Activated T-cell treated with anti-CD3 and anti-CD28 coated beads, Interleukin-2, amount 50 U/mL, for 24 hours (primary cell): ENCODE data around the gene SSC5D.
"Not testable (repeated sequence)": the region's sequence is repeated elsewhere in the genome, so short reads cannot be mapped to it uniquely, and the experiment has no call there.

Experiments
- DNase-seq: peaks from one replicate; pipeline ENCODE4 v3.0.0-alpha.2; 2020
- H3K27ac Mint-ChIP-seq: 2 replicates; pipeline ENCODE4 v1.8.0; 2020; ENCODE audit warnings: mild to moderate bottlenecking, mixed read lengths
- H3K27me3 Mint-ChIP-seq: 2 replicates; pipeline ENCODE4 v1.8.0; 2020; ENCODE audit warnings: mixed read lengths
- H3K36me3 Mint-ChIP-seq: 2 replicates; pipeline ENCODE4 v1.8.0; 2020; ENCODE audit warnings: low read depth, mixed read lengths
- H3K4me1 Mint-ChIP-seq: 2 replicates; pipeline ENCODE4 v1.8.0; 2020; ENCODE audit warnings: low read depth, mixed read lengths
- H3K4me3 Mint-ChIP-seq: 2 replicates; pipeline ENCODE4 v1.8.0; 2020; ENCODE audit warnings: mild to moderate bottlenecking, moderate library complexity, mixed read lengths
- H3K9me3 Mint-ChIP-seq: 2 replicates; pipeline ENCODE4 v1.8.0; 2020; ENCODE audit warnings: mixed read lengths

The SSC5D gene

GRCh38 chr19:55525289-55526101, 37.3 kb downstream of the SSC5D start:
- H3K4me3 Mint-ChIP-seq = no peak overlapping the region
- no peak for DNase-seq
- H3K36me3 Mint-ChIP-seq = no peaks in the 10 kb centered on the region
- H3K9me3 Mint-ChIP-seq = no peaks in the 10 kb centered on the region
- H3K27ac Mint-ChIP-seq = no peak overlapping the region
- H3K27me3 Mint-ChIP-seq = peaks cover 3% of the 10 kb centered on the region
- no peaks in the 10 kb centered on the region for H3K4me1 Mint-ChIP-seq

DNA sequence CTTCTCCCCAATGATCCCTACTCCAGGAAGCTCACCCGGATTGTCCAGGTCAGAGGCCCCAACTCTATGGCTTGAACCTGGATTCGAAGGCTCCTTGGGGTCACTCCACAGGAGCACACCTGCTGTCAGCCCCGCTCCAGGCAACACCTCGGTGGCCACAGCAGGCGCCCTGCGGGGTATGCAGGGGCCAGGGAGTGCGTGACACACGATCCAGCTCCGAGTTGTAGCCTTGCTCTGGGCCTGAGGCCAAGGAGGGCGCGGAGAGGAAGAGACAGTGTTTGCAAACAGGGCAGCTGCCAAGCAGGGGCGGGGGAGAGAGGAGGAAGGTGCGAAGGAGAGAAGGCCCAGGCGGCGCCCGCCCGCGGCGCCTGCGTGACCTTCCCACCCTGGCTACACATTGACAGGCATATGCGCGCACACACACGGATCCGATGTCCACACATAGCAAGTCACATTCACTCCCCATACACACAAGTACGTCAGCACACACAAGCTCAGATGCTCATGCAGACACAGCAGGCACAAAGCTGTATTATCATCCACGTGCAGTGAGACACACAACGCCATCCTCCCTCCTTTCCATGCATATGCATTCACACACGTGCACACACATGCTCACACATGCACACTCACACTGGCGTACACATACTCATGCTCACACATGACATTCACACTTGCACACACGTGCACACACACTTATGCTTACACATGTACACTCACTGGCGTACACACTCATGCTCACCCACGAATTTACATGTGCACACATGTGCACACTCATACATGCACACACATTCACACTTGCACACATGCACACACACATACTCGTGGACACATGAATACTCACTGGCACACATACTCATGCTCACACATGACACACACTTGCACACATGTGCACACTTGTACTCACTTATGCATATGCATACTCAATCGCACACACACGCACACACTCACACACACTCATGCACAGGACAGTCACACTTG, 38.3 kb downstream of the SSC5D start:
- Mint-ChIP-seq H3K27ac (no peak overlapping the region), H3K27me3 (peaks cover 3% of the 10 kb centered on the region), H3K4me1 (no peaks in the 10 kb centered on the region), H3K9me3 (no peaks in the 10 kb centered on the region), H3K36me3 (no peaks in the 10 kb centered on the region), H3K4me3 (no peak overlapping the region)
- peak; percentile 36 for DNase-seq

DNA sequence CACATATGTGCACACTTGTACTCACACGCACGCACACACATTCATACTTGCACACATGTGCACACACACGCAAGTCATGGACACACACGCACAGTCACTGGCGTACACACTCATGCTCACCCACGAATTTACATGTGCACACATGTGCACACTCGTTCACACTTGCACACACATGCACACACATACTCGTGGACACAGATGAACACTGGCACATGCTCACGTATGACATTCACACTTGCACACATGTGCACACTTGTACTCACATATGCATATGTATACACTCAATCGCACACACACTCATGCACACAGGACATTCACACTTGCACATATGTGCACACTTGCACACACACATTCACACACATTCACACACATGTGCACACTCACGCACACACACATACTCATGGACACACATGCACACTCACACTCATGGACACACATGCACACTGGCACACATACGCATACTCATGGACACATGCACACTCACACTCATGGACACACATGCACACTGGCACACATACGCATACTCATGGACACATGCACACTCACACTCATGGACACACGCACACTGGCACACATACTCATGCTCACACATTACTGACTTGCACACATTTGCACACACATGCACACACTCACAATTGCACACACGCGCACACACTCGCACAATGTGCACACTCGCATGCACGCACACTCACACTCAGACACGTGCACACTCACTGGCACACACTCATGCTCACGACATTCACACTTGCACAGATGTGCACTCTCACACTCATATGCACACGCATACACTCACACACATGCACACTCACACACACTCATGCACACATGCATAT, 39.2 kb downstream of the SSC5D start:
- H3K9me3 Mint-ChIP-seq = no peaks in the 10 kb centered on the region
- DNase-seq = no peak
- H3K4me1 Mint-ChIP-seq = no peaks in the 10 kb centered on the region
- no peak overlapping the region for H3K27ac Mint-ChIP-seq
- H3K4me3 Mint-ChIP-seq = no peak overlapping the region
- H3K27me3 Mint-ChIP-seq = peaks cover 3% of the 10 kb centered on the region
- no peaks in the 10 kb centered on the region for H3K36me3 Mint-ChIP-seq

- Mint-ChIP-seq H3K4me3 (no peak overlapping the region), H3K9me3 (no peaks in the 10 kb centered on the region), H3K36me3 (no peaks in the 10 kb centered on the region), H3K4me1 (no peaks in the 10 kb centered on the region), H3K27ac (no peak overlapping the region), H3K27me3 (peaks cover 3% of the 10 kb centered on the region)
- no peak for DNase-seq
Measured at GRCh38 chr19:55528030-55528803, 40.0 kb downstream of the SSC5D start.

- Mint-ChIP-seq H3K4me1 (no peaks in the 10 kb centered on the region), H3K27ac (no peak overlapping the region), H3K36me3 (no peaks in the 10 kb centered on the region), H3K27me3 (peaks cover 3% of the 10 kb centered on the region), H3K9me3 (no peaks in the 10 kb centered on the region), H3K4me3 (no peak overlapping the region)
- DNase-seq = no peak
Measured at GRCh38 chr19:55529636-55530234, 41.5 kb downstream of the SSC5D start.

DNA sequence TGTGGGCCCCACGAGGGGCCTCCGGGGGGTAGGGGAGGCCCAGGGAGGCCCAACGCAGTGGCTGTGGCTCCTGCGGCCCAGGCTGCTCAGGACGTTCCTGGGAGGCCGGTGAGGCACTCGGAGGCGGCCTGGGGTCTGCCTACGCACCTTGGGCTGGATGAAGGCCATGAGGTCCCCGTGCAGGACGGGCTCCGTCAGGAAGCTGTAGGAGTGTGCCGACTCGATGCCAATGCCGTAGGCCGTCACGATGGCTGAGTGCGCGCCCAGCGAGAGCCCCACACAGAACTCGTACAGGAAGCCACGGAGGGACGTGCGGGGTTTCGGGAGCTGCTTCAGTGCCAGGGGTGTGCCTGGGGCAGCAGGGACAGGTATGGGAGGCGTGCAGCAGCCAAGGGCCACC, 42.8 kb downstream of the SSC5D start:
- no peaks in the 10 kb centered on the region for H3K36me3 Mint-ChIP-seq
- H3K9me3 Mint-ChIP-seq = no peaks in the 10 kb centered on the region
- H3K27ac Mint-ChIP-seq = no peak overlapping the region
- H3K4me3 Mint-ChIP-seq = no peak overlapping the region
- H3K27me3 Mint-ChIP-seq = no peaks in the 10 kb centered on the region
- no peak for DNase-seq
- no peaks in the 10 kb centered on the region for H3K4me1 Mint-ChIP-seq

DNA sequence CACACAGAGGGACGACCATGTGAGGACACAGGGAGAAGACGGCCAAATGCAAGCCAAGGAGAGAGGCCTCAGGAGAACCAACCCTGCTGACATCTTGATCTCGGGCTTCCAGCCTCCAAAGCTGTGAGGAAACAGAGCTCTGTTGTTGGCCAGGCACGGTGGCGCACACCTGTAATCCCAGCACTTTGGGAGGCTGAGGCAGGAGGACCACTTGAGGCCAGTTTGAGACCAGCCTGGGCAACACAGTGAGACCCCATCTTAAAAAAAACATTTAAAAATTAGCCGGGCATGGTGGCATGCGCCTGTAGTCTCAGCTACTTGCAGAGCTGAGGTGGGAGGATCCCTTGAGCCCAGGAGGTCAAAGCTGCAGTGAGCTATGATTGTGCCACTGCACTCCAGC, 46.0 kb downstream of the SSC5D start:
- H3K36me3 Mint-ChIP-seq, H3K4me1 Mint-ChIP-seq, H3K4me3 Mint-ChIP-seq, H3K9me3 Mint-ChIP-seq, DNase-seq, H3K27ac Mint-ChIP-seq, H3K27me3 Mint-ChIP-seq: not testable (repeated sequence)

DNA sequence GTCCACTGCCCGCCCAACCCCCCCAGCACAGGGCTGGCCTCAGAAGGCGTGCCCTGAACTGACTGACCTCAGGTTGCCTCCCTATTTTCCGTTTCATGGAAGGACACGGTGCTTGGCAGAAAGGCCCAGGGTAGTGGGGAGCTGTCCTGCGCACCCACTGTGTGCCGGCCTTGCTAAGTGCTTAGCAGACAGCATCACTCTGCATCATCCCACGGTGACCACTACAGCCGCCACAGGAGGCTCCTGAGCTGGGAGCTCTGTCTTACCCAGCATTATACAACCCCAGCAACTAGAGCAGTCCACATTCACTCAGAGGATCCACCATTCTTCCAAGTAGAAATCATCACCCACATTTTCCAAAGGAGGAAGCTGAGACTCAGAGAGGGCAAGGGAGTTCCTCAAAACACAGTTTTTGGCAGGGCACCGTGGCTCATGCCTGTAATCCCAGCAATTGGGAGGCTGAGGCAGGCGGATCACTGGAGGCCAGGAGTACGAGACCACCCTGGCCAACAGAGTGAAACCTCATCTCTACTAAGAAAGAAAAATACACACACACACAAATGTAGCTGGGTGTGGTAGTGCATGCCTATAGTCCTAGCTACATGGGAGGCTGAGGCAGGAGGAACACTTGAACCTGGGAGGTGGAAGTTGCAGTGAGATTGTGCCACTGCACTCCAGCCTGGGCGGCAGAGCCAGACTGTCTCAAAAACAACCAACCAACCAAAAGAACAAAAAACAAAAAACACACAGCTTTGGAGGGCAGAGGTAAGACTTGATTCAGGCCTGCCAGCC, 47.1 kb downstream of the SSC5D start:
- H3K4me3 Mint-ChIP-seq = no peak overlapping the region
- H3K27ac Mint-ChIP-seq = no peak overlapping the region
- H3K27me3 Mint-ChIP-seq = no peaks in the 10 kb centered on the region

GRCh38 chr19:55535965-55536350, 47.7 kb downstream of the SSC5D start:
- Mint-ChIP-seq H3K4me1 (no peaks in the 10 kb centered on the region), H3K4me3 (no peak overlapping the region), H3K36me3 (no peaks in the 10 kb centered on the region), H3K27me3 (no peaks in the 10 kb centered on the region), H3K9me3 (no peaks in the 10 kb centered on the region), H3K27ac (no peak overlapping the region)
- no peak for DNase-seq

More for the DNA sequence above, 47.1 kb downstream of the SSC5D start:
- Mint-ChIP-seq H3K4me1 (no peaks in the 10 kb centered on the region), H3K36me3 (no peaks in the 10 kb centered on the region), H3K9me3 (no peaks in the 10 kb centered on the region)
- no peak for DNase-seq

- Mint-ChIP-seq H3K27ac (no peak overlapping the region), H3K36me3 (no peaks in the 10 kb centered on the region)
Measured at GRCh38 chr19:55536366-55536765, 48.1 kb downstream of the SSC5D start.

DNA sequence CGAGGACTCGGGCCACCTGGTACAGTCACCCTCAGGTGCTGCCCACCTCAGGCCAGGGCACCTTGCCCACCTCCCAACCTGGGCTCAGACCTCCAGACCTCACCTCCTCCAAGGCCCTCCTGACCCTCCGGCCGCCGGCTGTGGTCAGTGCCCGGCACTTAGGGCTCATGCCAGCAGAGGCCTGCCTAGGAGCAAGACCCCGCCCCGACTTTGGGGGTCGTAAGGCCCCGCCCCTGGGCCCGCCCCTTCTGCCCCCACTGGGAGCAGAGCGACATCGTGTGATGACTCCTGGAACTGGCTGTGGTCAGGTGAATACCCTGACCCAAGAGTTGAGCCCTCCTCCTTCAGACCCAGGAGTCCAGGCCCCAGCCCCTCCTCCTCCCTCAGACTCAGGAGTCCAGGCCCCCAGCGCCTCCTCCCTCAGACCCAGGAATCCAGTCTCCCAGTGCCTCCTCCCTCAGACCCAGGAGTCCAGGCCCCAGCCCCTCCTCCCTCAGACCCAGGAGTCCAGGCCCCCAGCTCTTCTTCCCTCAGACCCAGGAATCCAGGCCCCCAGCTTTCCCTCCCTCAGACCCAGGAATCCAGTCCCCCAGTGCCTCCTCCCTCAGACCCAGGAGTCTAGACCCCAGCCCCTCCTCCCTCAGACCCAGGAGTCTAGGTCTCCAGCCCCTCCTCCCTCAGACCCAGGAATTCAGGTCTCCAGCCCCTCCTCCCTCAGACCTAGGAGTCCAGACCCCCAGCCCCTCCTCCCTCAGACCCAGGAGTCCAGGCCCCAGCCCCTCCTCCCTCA, 48.9 kb downstream of the SSC5D start, which contains the start of gene SBK2:
Gene SBK2, minus strand, starts transcription at position 183 of the 790 bp plus-strand sequence. CDS start 839 bp downstream, outside the sequence.
- no peaks in the 10 kb centered on the region for H3K27me3 Mint-ChIP-seq
- no peak within 1 kb of the TSS for H3K27ac Mint-ChIP-seq
- H3K9me3 Mint-ChIP-seq = no peaks in the 10 kb centered on the region
- no peaks in the 10 kb centered on the region for H3K36me3 Mint-ChIP-seq
- H3K4me1 Mint-ChIP-seq = no peaks in the 10 kb centered on the region
- H3K4me3 Mint-ChIP-seq = no peak within 1 kb of the TSS
- no peak for DNase-seq

More at GRCh38 chr19:55536366-55536765, 48.1 kb downstream of the SSC5D start:
- no peaks in the 10 kb centered on the region for H3K27me3 Mint-ChIP-seq
- no peaks in the 10 kb centered on the region for H3K9me3 Mint-ChIP-seq
- DNase-seq = no peak
- no peak overlapping the region for H3K4me3 Mint-ChIP-seq
- H3K4me1 Mint-ChIP-seq = no peaks in the 10 kb centered on the region

GRCh38 chr19:55537741-55538111, 49.5 kb downstream of the SSC5D start:
- Mint-ChIP-seq H3K4me1 (no peaks in the 10 kb centered on the region), H3K27ac (no peak overlapping the region), H3K4me3 (no peak overlapping the region)

More at GRCh38 chr19:55537741-55538111, 49.5 kb downstream of the SSC5D start:
- no peaks in the 10 kb centered on the region for H3K9me3 Mint-ChIP-seq
- DNase-seq = no peak
- H3K36me3 Mint-ChIP-seq = no peaks in the 10 kb centered on the region
- H3K27me3 Mint-ChIP-seq = no peaks in the 10 kb centered on the region
